HepG2 (cell line): Measurements from ENCODE around the gene GCNT2. TPM values are rescaled to one million over a fixed set of nuclear protein-coding genes. Genes with fewer than 3 reads are reported as not detected.

Source experiments
- ATAC-seq: fragments of 200-7000 bp; cut with Tn5 transposase; 3 replicates; pipeline ENCODE4 v1.9.1; 2020; ENCODE audit warnings: mild to moderate bottlenecking, moderate library complexity
- BruUV-seq: library from RNA; stranded (reverse); fragments of 400-500 nt; replicated peaks from 2 replicates; lab custom pipeline; 2021; lab: Mats Ljungman, UMichigan
- CTCF ChIA-PET: fragments of 300-600 bp; formaldehyde crosslinking; extraction: SDS; loops from one replicate; lab custom pipeline; 2021; ENCODE audit warnings: low total read pairs, inconsistent platforms, low intra/inter-chr PET ratio; lab: Yijun Ruan, JAX
- POLR2A ChIA-PET: fragments of 350-600 bp; sonication (Branson Sonifier 250); formaldehyde crosslinking; loops from one replicate; lab custom pipeline; 2020; ENCODE audit warnings: antibody characterized with exemption, inconsistent platforms; lab: Yijun Ruan, JAX
- DNase-seq: peaks from one replicate; pipeline ENCODE4 v3.0.0-alpha.2; 2015; ENCODE audit warnings: low spot score
- FAIRE-seq: peaks from 3 replicates; lab custom pipeline; 2011; peaks lifted over from hg19 to GRCh38; lab: Jason Lieb, UNC
- H2AFZ ChIP-seq: one replicate; pipeline ENCODE4 v1.6.1; 2011; ENCODE audit warnings: low read length, inconsistent platforms
- H3K27ac ChIP-seq: fragments of 300-600 bp; 3 replicates; pipeline ENCODE4 v1.8.0; 2011; ENCODE audit warnings: mixed run types, mild to moderate bottlenecking, mixed read lengths, low read length, inconsistent platforms; ENCODE audit not compliant: insufficient read depth; ENCODE audit errors: extremely low read length
- H3K27me3 ChIP-seq, 2 experiments: fragments of 200-600 bp in 1 of 2; 2 replicates in 1 of 2; 3 replicates in 1 of 2; pipeline versions ENCODE4 v1.6.0 to v1.8.0; 2011; ENCODE audit warnings: low read length in 2 of 2, mild to moderate bottlenecking in 2 of 2, moderate library complexity in 2 of 2, inconsistent platforms in 1 of 2; ENCODE audit not compliant: insufficient read depth in 2 of 2, control insufficient read depth in 1 of 2
- H3K36me3 ChIP-seq, 2 experiments: fragments of 200-600 bp in 1 of 2; replicated peaks in 1 of 2; 2 replicates in 1 of 2; 3 replicates in 1 of 2; pipeline versions ENCODE4 v1.5.1 to v1.8.0; 2011; ENCODE audit warnings: low read length in 2 of 2, inconsistent platforms in 1 of 2; ENCODE audit not compliant: insufficient read depth in 2 of 2, control insufficient read depth in 1 of 2
- H3K4me1 ChIP-seq: 2 replicates; pipeline ENCODE4 v1.5.1; 2012; ENCODE audit warnings: low read length, inconsistent platforms; ENCODE audit not compliant: insufficient read depth
- H3K4me2 ChIP-seq: 2 replicates; pipeline ENCODE4 v1.6.0; 2011; ENCODE audit warnings: low read depth, low read length, inconsistent platforms
- H3K4me3 ChIP-seq, 3 experiments: fragments of 200-600 bp in 1 of 3; sonication (generic), shearing (Covaris generic) in 1 of 3; replicated peaks in 1 of 3; 2 replicates each; pipeline ENCODE4 v1.5.1; 2011 to 2016; ENCODE audit warnings: low read length in 3 of 3, inconsistent platforms in 2 of 3, low read depth in 2 of 3, mild to moderate bottlenecking in 2 of 3, control low read depth in 1 of 3, mixed read lengths in 1 of 3; ENCODE audit not compliant: insufficient read depth in 1 of 3
- H3K79me2 ChIP-seq: one replicate; pipeline ENCODE4 v1.6.1; 2011; ENCODE audit warnings: low read length, inconsistent platforms; ENCODE audit not compliant: insufficient read depth
- H3K9ac ChIP-seq: 2 replicates; pipeline ENCODE4 v1.6.0; 2011; ENCODE audit warnings: mild to moderate bottlenecking, low read depth, low read length, inconsistent platforms; ENCODE audit not compliant: insufficient read depth
- H3K9me3 ChIP-seq: 2 replicates; pipeline ENCODE4 v1.5.1; 2012; ENCODE audit warnings: mild to moderate bottlenecking, low read length
- H4K20me1 ChIP-seq: 2 replicates; pipeline ENCODE4 v1.6.0; 2011; ENCODE audit warnings: inconsistent platforms, mild to moderate bottlenecking, low read length, moderate library complexity; ENCODE audit not compliant: insufficient read depth
- HIVEP1 ChIP-seq: sonication (generic); formaldehyde crosslinking; IDR thresholded peaks from 2 replicates; pipeline ENCODE4 v1.4.0; 2020; ENCODE audit warnings: mild to moderate bottlenecking, missing genetic modification reagents
- HOMEZ ChIP-seq: IDR thresholded peaks from 2 replicates; pipeline ENCODE4 v1.6.1; 2016; ENCODE audit warnings: low read depth
- JARID2 ChIP-seq: sonication (generic); formaldehyde crosslinking; IDR thresholded peaks from 2 replicates; pipeline ENCODE4 v1.8.1; 2023; ENCODE audit warnings: missing genetic modification reagents, inconsistent platforms; ENCODE audit not compliant: insufficient replicate concordance
- KLF12 ChIP-seq: sonication (generic); formaldehyde crosslinking; IDR thresholded peaks from 2 replicates; pipeline ENCODE4 v1.4.0; 2020; ENCODE audit warnings: missing genetic modification reagents, borderline replicate concordance
- KLF15 ChIP-seq: sonication (generic); formaldehyde crosslinking; IDR thresholded peaks from 2 replicates; pipeline ENCODE4 v1.8.1; 2023; ENCODE audit warnings: borderline replicate concordance, mild to moderate bottlenecking, inconsistent platforms, missing genetic modification reagents, mixed read lengths
- MATR3 ChIP-seq: sonication (generic); formaldehyde crosslinking; IDR thresholded peaks from 2 replicates; pipeline ENCODE4 v1.4.0; 2020; ENCODE audit warnings: missing genetic modification reagents
- MNT ChIP-seq: fragments of 450-650 bp; IDR thresholded peaks from 2 replicates; pipeline ENCODE4 v1.6.1; 2016
- RBM39 ChIP-seq: fragments of 200-400 bp; formaldehyde crosslinking; IDR thresholded peaks from one replicate; pipeline ENCODE4 v1.6.1; 2018; ENCODE audit warnings: antibody characterized with exemption, mild to moderate bottlenecking, low read depth, low read length; ENCODE audit not compliant: poor library complexity, severe bottlenecking
- THYN1 ChIP-seq: sonication (generic); formaldehyde crosslinking; IDR thresholded peaks from 2 replicates; pipeline ENCODE4 v1.8.1; 2023; ENCODE audit warnings: low read depth, mild to moderate bottlenecking, moderate library complexity, missing genetic modification reagents, borderline replicate concordance
- ZBTB10 ChIP-seq: sonication (generic); formaldehyde crosslinking; IDR thresholded peaks from 2 replicates; pipeline ENCODE4 v1.4.0; 2020; ENCODE audit warnings: missing genetic modification reagents, borderline replicate concordance
- ZBTB4 ChIP-seq: sonication (generic); formaldehyde crosslinking; IDR thresholded peaks from 2 replicates; pipeline ENCODE4 v1.4.0; 2020; ENCODE audit warnings: missing genetic modification reagents, mild to moderate bottlenecking, borderline replicate concordance
- ZNF24 ChIP-seq: fragments of 450-650 bp; IDR thresholded peaks from 2 replicates; pipeline ENCODE4 v1.6.1; 2017; ENCODE audit warnings: antibody characterized with exemption, mild to moderate bottlenecking
- ZNF3 ChIP-seq: IDR thresholded peaks from 2 replicates; pipeline ENCODE4 v1.7.0; 2017; ENCODE audit warnings: inconsistent platforms
- ZNF512 ChIP-seq: sonication (generic); formaldehyde crosslinking; IDR thresholded peaks from 2 replicates; pipeline ENCODE4 v1.4.0; 2020; ENCODE audit warnings: mild to moderate bottlenecking, missing genetic modification reagents
- WGBS: methylation state at CpG from one replicate; pipeline ENCODE4 v1.1.6; 2017; ENCODE audit warnings: low lambda C conversion rate; 5-methylcytosine and 5-hydroxymethylcytosine counted together
- in situ Hi-C: cut with HindIII; loops from 2 replicates; pipeline ENCODE4 v1.10.0; 2017; ENCODE audit warnings: low pct_unique_long_range_greater_than_20kb; ENCODE audit not compliant: extremely low pct_ligation_motif_present
- intact Hi-C: fragments of 100-400 bp; cut with micrococcal nuclease; formaldehyde crosslinking; loops from one replicate; pipeline ENCODE4 v1.10.0; 2022; ENCODE audit not compliant: unreplicated experiment
- polyA plus RNA-seq, 8 experiments: library from polyadenylated mRNA; depleted of rRNA in 3 of 8; stranded (reverse) in 7 of 8; unstranded in 1 of 8; fragments of >200 nt; fragmentation: Illumina TruSeq in 4 of 8; extraction: Trizol in 4 of 8; gene quantifications; 2 replicates each; pipeline versions ENCODE4 v1.2.1 to v1.2.3, GENCODE V29; 2011 to 2016; ENCODE audit warnings: low read depth in 4 of 8, missing spikeins in 1 of 8, mixed read lengths in 1 of 8; ENCODE audit not compliant: insufficient read depth in 1 of 8
- total RNA-seq, 5 experiments: library from RNA; depleted of rRNA; stranded (reverse); fragments of >200 nt; fragmentation: Illumina TruSeq; extraction: Trizol; gene quantifications; 2 replicates each; pipeline ENCODE4 v1.2.3, GENCODE V29; 2016; ENCODE audit warnings: low read depth in 1 of 5

Gene GCNT2
- total and polyA plus RNA-seq, 2 of the 13 experiments (the other 11 are each of a cell fraction or from before 2014, with no cell fraction given) = 11.8 to 31.9 TPM

GRCh38 chr6:10553871-10554270 lies 32.7 kb downstream of the GCNT2 start:
- Histone ChIP-seq H3K79me2 (peaks cover 7% of the 10 kb centered on the region), H3K27me3 (no peaks in the 10 kb centered on the region), H3K27ac (no peak overlapping the region), H3K4me3 (no peak overlapping the region), H2AFZ (no peak overlapping the region), H3K36me3 (peaks cover 3 to 27% of the 10 kb centered on the region in 2 experiments; a peak in 4 of 5 replicates), H3K4me2 (no peak overlapping the region), H4K20me1 (no peaks in the 10 kb centered on the region), H3K9me3 (no peaks in the 10 kb centered on the region), H3K9ac (no peak overlapping the region), H3K4me1 (no peaks in the 10 kb centered on the region)
- ATAC-seq (no peak), DNase-seq (no peak), FAIRE-seq (no peak)
- 94% methylated on average over 1 of the region's 1 CpG for WGBS
- ChIA-PET CTCF (no interaction called here), POLR2A (no interaction called here)
- intact Hi-C loops (no loop called here), in situ Hi-C loops (no loop called here)
- BruUV-seq = no TSS peak
- no peak for TF ChIP-seq HIVEP1 (CRISPR knock-in tag)
- no peak for TF ChIP-seq MATR3 (CRISPR knock-in tag)
- no peak for TF ChIP-seq ZNF512 (CRISPR knock-in tag)
- no peak for TF ChIP-seq ZNF24
- TF ChIP-seq ZBTB4 = no peak
- TF ChIP-seq MNT = no peak
- TF ChIP-seq JARID2 (CRISPR knock-in tag) = no peak
- no peak for TF ChIP-seq THYN1 (CRISPR knock-in tag)
- TF ChIP-seq KLF12 (CRISPR knock-in tag) = no peak
- TF ChIP-seq RBM39 = no peak
- TF ChIP-seq HOMEZ (CRISPR knock-in tag) = no peak
- no peak for TF ChIP-seq ZBTB10 (CRISPR knock-in tag)
- no peak for TF ChIP-seq KLF15 (CRISPR knock-in tag)
- TF ChIP-seq ZNF3 = no peak
